Parathyroid adenoma (tissue), 2 donors: Measurements from ENCODE around the gene CEP85.

Source experiments
- H2AFZ ChIP-seq: fragments of 300-600 bp; sonication (generic); one replicate; pipeline ENCODE4 v1.7.0; 2017; ENCODE audit warnings: antibody characterized with exemption, mild to moderate bottlenecking
- H3K27ac ChIP-seq: fragments of 300-600 bp; sonication (generic); one replicate; pipeline ENCODE4 v1.7.0; 2017
- H3K27me3 ChIP-seq: fragments of 300-600 bp; sonication (generic); one replicate; pipeline ENCODE4 v1.7.0; 2017; ENCODE audit warnings: low read length; ENCODE audit not compliant: control insufficient read depth, insufficient read depth
- H3K36me3 ChIP-seq: fragments of 300-600 bp; sonication (generic); one replicate; pipeline ENCODE4 v1.7.0; 2017; ENCODE audit warnings: low read length; ENCODE audit not compliant: control insufficient read depth, insufficient read depth
- H3K4me1 ChIP-seq: fragments of 300-600 bp; sonication (generic); one replicate; pipeline ENCODE4 v1.7.0; 2017; ENCODE audit warnings: control low read depth
- H3K4me2 ChIP-seq: fragments of 300-600 bp; sonication (generic); one replicate; pipeline ENCODE4 v1.7.0; 2017; ENCODE audit warnings: low read length
- H3K4me3 ChIP-seq: fragments of 300-600 bp; sonication (generic); one replicate; pipeline ENCODE4 v1.7.0; 2017; ENCODE audit warnings: low read depth, low read length
- H3K79me2 ChIP-seq: fragments of 300-600 bp; sonication (generic); one replicate; pipeline ENCODE4 v1.7.0; 2017; ENCODE audit warnings: control low read depth
- H3K9ac ChIP-seq: fragments of 300-600 bp; sonication (generic); one replicate; pipeline ENCODE4 v1.7.0; 2017; ENCODE audit warnings: mild to moderate bottlenecking
- H3K9me3 ChIP-seq: fragments of 300-600 bp; sonication (generic); one replicate; pipeline ENCODE4 v1.7.0; 2017; ENCODE audit warnings: low read length; ENCODE audit not compliant: control insufficient read depth
- TF ChIP-seq, protein P1 (sequence below): fragments of 300-600 bp; sonication (generic); IDR thresholded peaks from one replicate; pipeline ENCODE4 v1.7.0; 2017; ENCODE audit warnings: antibody characterized with exemption, mild to moderate bottlenecking
- donor health status: primary hyperparathyroidism.

Gene CEP85

DNA sequence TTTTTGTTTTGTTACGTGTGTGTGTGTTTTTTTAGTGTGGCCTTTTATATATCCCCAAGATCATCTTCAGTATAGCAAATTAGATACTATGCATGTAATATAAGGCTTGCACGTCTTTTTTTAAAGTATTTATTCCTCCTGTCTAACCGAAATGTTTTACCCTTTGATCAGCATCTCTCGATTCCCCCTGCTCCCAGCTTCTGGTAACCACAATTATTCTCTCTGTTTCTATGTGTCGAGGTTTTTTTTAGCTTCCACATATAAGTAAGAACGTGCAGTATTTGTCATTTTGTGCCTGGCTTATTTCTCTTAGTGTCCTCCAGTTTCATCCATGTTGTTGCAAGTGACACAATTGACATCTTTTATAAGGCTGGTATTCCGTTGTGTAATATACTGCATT lies 18.7 kb downstream of the CEP85 start:
- TF ChIP-seq, protein P1, sequence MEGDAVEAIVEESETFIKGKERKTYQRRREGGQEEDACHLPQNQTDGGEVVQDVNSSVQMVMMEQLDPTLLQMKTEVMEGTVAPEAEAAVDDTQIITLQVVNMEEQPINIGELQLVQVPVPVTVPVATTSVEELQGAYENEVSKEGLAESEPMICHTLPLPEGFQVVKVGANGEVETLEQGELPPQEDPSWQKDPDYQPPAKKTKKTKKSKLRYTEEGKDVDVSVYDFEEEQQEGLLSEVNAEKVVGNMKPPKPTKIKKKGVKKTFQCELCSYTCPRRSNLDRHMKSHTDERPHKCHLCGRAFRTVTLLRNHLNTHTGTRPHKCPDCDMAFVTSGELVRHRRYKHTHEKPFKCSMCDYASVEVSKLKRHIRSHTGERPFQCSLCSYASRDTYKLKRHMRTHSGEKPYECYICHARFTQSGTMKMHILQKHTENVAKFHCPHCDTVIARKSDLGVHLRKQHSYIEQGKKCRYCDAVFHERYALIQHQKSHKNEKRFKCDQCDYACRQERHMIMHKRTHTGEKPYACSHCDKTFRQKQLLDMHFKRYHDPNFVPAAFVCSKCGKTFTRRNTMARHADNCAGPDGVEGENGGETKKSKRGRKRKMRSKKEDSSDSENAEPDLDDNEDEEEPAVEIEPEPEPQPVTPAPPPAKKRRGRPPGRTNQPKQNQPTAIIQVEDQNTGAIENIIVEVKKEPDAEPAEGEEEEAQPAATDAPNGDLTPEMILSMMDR = no peak
- no peak overlapping the region for H3K4me2 ChIP-seq
- H3K4me3 ChIP-seq = no peak overlapping the region
- H3K9ac ChIP-seq = no peak overlapping the region
- peaks cover 5% of the 10 kb centered on the region for H3K4me1 ChIP-seq
- no peaks in the 10 kb centered on the region for H3K79me2 ChIP-seq
- H3K9me3 ChIP-seq = no peaks in the 10 kb centered on the region
- H3K27ac ChIP-seq = no peak overlapping the region
- H2AFZ ChIP-seq = no peak overlapping the region
- H3K27me3 ChIP-seq = no peaks in the 10 kb centered on the region
- H3K36me3 ChIP-seq = no peaks in the 10 kb centered on the region

DNA sequence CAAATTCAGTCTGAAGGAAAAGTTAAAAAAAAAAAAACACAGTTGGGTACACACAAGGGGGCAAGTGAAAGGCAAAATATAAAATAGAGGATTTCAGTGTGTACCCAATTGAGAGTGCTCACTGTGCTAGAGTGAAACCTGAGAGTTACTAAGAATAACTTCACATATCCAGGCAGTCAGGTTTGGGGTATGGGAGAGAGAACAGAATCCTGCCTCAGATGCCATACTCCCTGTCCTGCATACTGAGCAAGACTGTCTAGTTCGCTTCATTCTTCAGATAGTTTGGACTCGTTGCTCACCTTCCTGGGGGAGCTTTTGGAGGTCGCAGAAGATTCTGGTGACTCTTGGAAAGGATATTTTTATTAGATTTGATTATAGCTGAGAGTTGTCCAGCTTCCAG lies 20.4 kb downstream of the CEP85 start:
- H3K9ac ChIP-seq = no peak overlapping the region
- peaks cover 7% of the 10 kb centered on the region for H3K4me1 ChIP-seq
- no peaks in the 10 kb centered on the region for H3K36me3 ChIP-seq
- no peaks in the 10 kb centered on the region for H3K9me3 ChIP-seq
- H2AFZ ChIP-seq = no peak overlapping the region
- no peak overlapping the region for H3K4me2 ChIP-seq
- no peaks in the 10 kb centered on the region for H3K27me3 ChIP-seq
- H3K4me3 ChIP-seq = no peak overlapping the region
- TF ChIP-seq, protein P1 = no peak
- no peaks in the 10 kb centered on the region for H3K79me2 ChIP-seq
- H3K27ac ChIP-seq = no peak overlapping the region

DNA sequence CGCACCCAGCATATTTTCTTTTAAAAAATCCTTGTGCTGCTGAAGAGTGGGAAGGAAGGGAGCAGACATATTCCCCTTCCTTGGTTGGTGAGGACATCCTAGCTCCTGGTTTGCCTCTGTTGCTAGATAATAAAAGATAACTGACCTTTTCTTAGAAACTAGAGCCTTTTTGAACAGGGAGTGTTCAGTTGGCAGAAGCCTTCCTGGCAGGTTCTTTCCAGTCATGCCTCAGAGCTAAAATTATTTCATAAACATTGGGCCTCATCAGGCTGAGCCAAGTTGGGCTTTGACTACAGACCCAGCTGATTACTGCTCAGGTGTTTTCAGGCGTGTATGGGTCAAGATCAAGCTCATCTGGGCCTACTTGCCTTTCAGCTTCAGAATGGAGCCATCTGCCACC lies 23.2 kb downstream of the CEP85 start:
- Histone ChIP-seq H3K36me3 (no peaks in the 10 kb centered on the region), H2AFZ (no peak overlapping the region), H3K4me1 (peaks cover 7% of the 10 kb centered on the region), H3K79me2 (no peaks in the 10 kb centered on the region), H3K9ac (no peak overlapping the region), H3K27me3 (no peaks in the 10 kb centered on the region), H3K27ac (peak overlapping the region; percentile 74), H3K9me3 (no peaks in the 10 kb centered on the region), H3K4me2 (no peak overlapping the region), H3K4me3 (no peak overlapping the region)
- TF ChIP-seq, protein P1 = no peak

DNA sequence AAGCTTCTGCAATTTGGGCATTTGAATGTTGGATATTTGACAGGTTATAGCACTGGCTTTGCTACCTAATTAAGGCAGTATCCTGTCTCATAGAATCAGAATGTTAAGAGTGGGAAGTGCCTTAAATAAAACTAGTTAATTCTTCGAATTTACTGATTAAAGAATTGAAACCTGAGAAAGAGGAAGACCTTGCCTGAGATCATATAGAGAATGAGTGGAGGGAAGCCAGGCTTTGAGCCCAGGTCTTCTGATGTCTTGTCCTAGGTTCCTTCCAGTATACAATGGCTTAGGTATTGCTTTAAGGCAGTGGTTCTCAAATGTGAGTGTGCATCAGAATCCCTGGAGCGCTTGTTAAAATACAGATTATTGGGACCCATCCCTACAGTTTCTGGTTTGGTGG lies 25.0 kb downstream of the CEP85 start:
- Histone ChIP-seq H3K36me3 (no peaks in the 10 kb centered on the region), H2AFZ (no peak overlapping the region), H3K4me2 (no peak overlapping the region), H3K27ac (no peak overlapping the region), H3K9me3 (no peaks in the 10 kb centered on the region), H3K79me2 (no peaks in the 10 kb centered on the region), H3K4me1 (peaks cover 7% of the 10 kb centered on the region), H3K27me3 (no peaks in the 10 kb centered on the region), H3K9ac (no peak overlapping the region), H3K4me3 (no peak overlapping the region)
- TF ChIP-seq, protein P1 = no peak

DNA sequence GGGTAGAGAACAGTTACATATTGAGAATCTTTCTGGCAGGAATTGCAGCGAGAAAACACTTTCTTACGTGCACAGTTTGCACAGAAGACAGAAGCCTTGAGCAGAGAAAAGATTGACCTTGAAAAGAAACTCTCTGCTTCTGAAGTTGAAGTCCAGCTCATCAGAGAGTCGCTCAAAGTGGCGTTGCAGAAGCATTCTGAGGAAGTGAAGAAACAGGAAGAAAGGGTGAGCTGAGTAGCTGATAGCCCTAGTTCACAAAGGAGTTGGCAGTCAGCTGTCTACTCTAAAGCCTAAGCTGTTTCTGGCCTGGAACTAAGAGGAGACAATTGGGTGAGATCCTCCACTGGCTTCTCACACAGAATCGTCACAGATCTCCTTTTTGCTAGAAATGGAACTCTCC lies 25.6 kb downstream of the CEP85 start:
- Histone ChIP-seq H3K36me3 (no peaks in the 10 kb centered on the region), H3K79me2 (no peaks in the 10 kb centered on the region), H2AFZ (no peak overlapping the region), H3K27ac (no peak overlapping the region), H3K4me1 (peaks cover 7% of the 10 kb centered on the region), H3K27me3 (no peaks in the 10 kb centered on the region), H3K9ac (no peak overlapping the region), H3K9me3 (no peaks in the 10 kb centered on the region), H3K4me2 (no peak overlapping the region), H3K4me3 (no peak overlapping the region)
- TF ChIP-seq, protein P1 = no peak
